HG03108 (cell line): ENCODE measurements around the gene USHBP1.

Experiments
- ATAC-seq: cut with Tn5 transposase; IDR thresholded peaks from one replicate; pipeline ENCODE4 v1.9.1; 2021; ENCODE audit warnings: moderate library complexity; ENCODE audit not compliant: unreplicated experiment

The USHBP1 gene

GRCh38 chr19:17263712-17264640 lies 569 bp downstream of the USHBP1 start:
- ATAC-seq, result no peak

GRCh38 chr19:17262557-17262956 lies 2.0 kb downstream of the USHBP1 start:
- ATAC-seq, result no peak

GRCh38 chr19:17260842-17261325 lies 3.7 kb downstream of the USHBP1 start:
- ATAC-seq, result no peak

GRCh38 chr19:17259934-17260333 lies 4.6 kb downstream of the USHBP1 start:
- no peak for ATAC-seq

GRCh38 chr19:17259118-17259780 lies 5.3 kb downstream of the USHBP1 start:
- no peak for ATAC-seq

GRCh38 chr19:17256130-17256529 lies 8.4 kb downstream of the USHBP1 start:
- no peak for ATAC-seq

GRCh38 chr19:17255150-17255621 lies 9.4 kb downstream of the USHBP1 start:
- no peak for ATAC-seq

- no peak for ATAC-seq
These were observed 9.9 kb downstream of the USHBP1 start for GRCh38 chr19:17254636-17255035.

- ATAC-seq, result no peak
These were observed 14.5 kb downstream of the USHBP1 start for GRCh38 chr19:17249887-17250548.

GRCh38 chr19:17248011-17248776 lies 16.4 kb downstream of the USHBP1 start:
- ATAC-seq, result no peak

- ATAC-seq, result no peak
These were observed 17.7 kb downstream of the USHBP1 start for GRCh38 chr19:17246681-17247425.

- ATAC-seq, result no peak
These were observed 19.0 kb downstream of the USHBP1 start, which contains the start of gene NR2F6 for GRCh38 chr19:17245535-17245984. Gene NR2F6 (minus strand): TSS chr19:17245919. CDS start chr19:17245220, 699 bp downstream.

GRCh38 chr19:17244618-17245534 lies 19.7 kb downstream of the USHBP1 start:
- peak; percentile 10 for ATAC-seq

- ATAC-seq, result no peak
These were observed 20.5 kb downstream of the USHBP1 start for GRCh38 chr19:17243830-17244617.

GRCh38 chr19:17243211-17243829 lies 21.2 kb downstream of the USHBP1 start:
- ATAC-seq, result no peak

- ATAC-seq, result no peak
These were observed 21.9 kb downstream of the USHBP1 start for GRCh38 chr19:17242431-17243208.
